NCI-H2107 (cell line): Measurements from ENCODE around the gene OSBPL5.
"Not testable (repeated sequence)": the region's sequence is repeated elsewhere in the genome, so short reads cannot be mapped to it uniquely, and the experiment has no call there.

Source experiments
- DNase-seq: peaks from one replicate; lab custom pipeline; 2025; lab: John Stamatoyannopoulos, UW

The OSBPL5 gene

GRCh38 chr11:3120071-3120792 is 44.9 kb downstream of the OSBPL5 start:
- no peak for DNase-seq

GRCh38 chr11:3119141-3119821 is 45.8 kb downstream of the OSBPL5 start:
- no peak for DNase-seq

- DNase-seq, result no peak
Observed at GRCh38 chr11:3115321-3115720, 49.8 kb downstream of the OSBPL5 start.

- DNase-seq, result not testable (repeated sequence)
Observed at GRCh38 chr11:3113661-3114060, 51.4 kb downstream of the OSBPL5 start.

GRCh38 chr11:3111919-3112690 is 53.0 kb downstream of the OSBPL5 start:
- no peak for DNase-seq

GRCh38 chr11:3111466-3111865 is 53.6 kb downstream of the OSBPL5 start:
- DNase-seq, result no peak

GRCh38 chr11:3109921-3110706 is 55.0 kb downstream of the OSBPL5 start:
- no peak for DNase-seq

- DNase-seq, result no peak
Observed at GRCh38 chr11:3109434-3109833, 55.7 kb downstream of the OSBPL5 start.

- no peak for DNase-seq
Observed at GRCh38 chr11:3108183-3108721, 56.9 kb downstream of the OSBPL5 start.

- DNase-seq, result no peak
Observed at GRCh38 chr11:3107608-3108182, 57.4 kb downstream of the OSBPL5 start.

GRCh38 chr11:3106736-3107524 is 58.2 kb downstream of the OSBPL5 start:
- no peak for DNase-seq

- DNase-seq, result no peak
Observed at GRCh38 chr11:3105791-3106735, 59.0 kb downstream of the OSBPL5 start.

GRCh38 chr11:3104961-3105790 is 59.9 kb downstream of the OSBPL5 start:
- DNase-seq, result no peak

GRCh38 chr11:3104051-3104714 is 60.9 kb downstream of the OSBPL5 start:
- no peak for DNase-seq

- no peak for DNase-seq
Observed at GRCh38 chr11:3103076-3103475, 62.0 kb downstream of the OSBPL5 start.

- DNase-seq, result no peak
Observed at GRCh38 chr11:3102641-3102921, 62.5 kb downstream of the OSBPL5 start.

GRCh38 chr11:3101921-3102640 is 63.0 kb downstream of the OSBPL5 start:
- no peak for DNase-seq

- DNase-seq, result no peak
Observed at GRCh38 chr11:3099178-3099577, 65.9 kb downstream of the OSBPL5 start.
